IPS DF 6.9 (cell line): ENCODE results near the gene TMEM237.

ENCODE experiments used
- DNase-seq: peaks from one replicate; pipeline ENCODE4 v3.0.0-alpha.2; 2013; ENCODE audit warnings: low read depth, low spot score
- H3K27ac ChIP-seq: one replicate; pipeline ENCODE4 v1.5.1; 2013; ENCODE audit warnings: low read length, control low read depth
- H3K27me3 ChIP-seq: 2 replicates; pipeline ENCODE4 v1.6.1; 2013; ENCODE audit warnings: mild to moderate bottlenecking, low read length; ENCODE audit not compliant: control insufficient read depth, insufficient read depth
- H3K36me3 ChIP-seq: 2 replicates; pipeline ENCODE4 v1.6.1; 2013; ENCODE audit warnings: low read length; ENCODE audit not compliant: control insufficient read depth, insufficient read depth
- H3K4me1 ChIP-seq: 2 replicates; pipeline ENCODE4 v1.6.1; 2013; ENCODE audit warnings: low read length; ENCODE audit not compliant: control insufficient read depth, insufficient read depth
- H3K4me3 ChIP-seq: 2 replicates; pipeline ENCODE4 v1.5.1; 2013; ENCODE audit warnings: mild to moderate bottlenecking, low read length
- H3K9me3 ChIP-seq: 2 replicates; pipeline ENCODE4 v1.6.1; 2013; ENCODE audit warnings: low read length, inconsistent platforms; ENCODE audit not compliant: control insufficient read depth, insufficient read depth
- WGBS: extraction: QIAGEN DNeasy Blood & Tissue Kit; methylation state at CpG from one replicate; pipeline ENCODE4 v1.1.7; 2013; ENCODE audit warnings: mixed read lengths, missing lambda C conversion rate; ENCODE audit not compliant: insufficient read length, insufficient coverage; 5-methylcytosine and 5-hydroxymethylcytosine counted together

Gene TMEM237

DNA sequence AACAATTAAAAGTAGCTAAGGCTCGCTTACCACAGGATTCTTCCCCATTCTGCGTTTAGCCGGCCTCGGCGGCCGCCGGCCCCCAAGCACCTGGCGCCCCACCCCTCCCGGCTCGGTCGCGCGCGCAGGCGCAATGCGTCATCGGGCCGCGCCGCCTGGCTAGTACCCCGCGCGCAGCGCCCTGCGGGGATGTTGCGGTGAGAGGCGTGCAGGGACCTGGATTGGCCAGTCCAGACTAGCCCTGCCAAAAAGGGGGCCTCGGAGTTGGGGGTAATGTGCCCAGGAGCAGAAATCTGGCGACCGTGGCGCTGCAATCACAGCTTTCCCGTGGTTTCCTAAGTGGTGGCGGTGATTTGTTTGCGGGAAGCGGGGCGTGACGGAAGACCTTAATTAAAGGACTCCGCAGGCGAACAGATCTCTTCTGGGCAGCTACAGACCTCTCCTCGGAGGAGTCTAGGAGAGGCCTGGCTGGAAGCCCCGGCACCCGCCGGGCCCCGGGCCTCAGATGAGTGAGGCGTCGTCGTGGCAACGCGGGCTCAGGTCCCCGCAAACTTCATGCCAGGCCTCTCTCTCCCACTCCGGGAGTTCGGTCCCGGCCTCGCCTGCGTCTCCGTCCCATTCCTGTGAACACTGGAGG is 606 bp downstream of the TMEM237 start:
- Histone ChIP-seq H3K27ac (no peak overlapping the region), H3K36me3 (peaks cover 3% of the 10 kb centered on the region; the same call in 1 of the 2 replicates), H3K27me3 (no peaks in the 10 kb centered on the region), H3K4me3 (peak overlapping the region; percentile 89), H3K9me3 (no peaks in the 10 kb centered on the region), H3K4me1 (no peaks in the 10 kb centered on the region)
- WGBS: no CpG with 5 or more reads among the region's 56 CpGs
- peak; percentile 48 for DNase-seq

DNA sequence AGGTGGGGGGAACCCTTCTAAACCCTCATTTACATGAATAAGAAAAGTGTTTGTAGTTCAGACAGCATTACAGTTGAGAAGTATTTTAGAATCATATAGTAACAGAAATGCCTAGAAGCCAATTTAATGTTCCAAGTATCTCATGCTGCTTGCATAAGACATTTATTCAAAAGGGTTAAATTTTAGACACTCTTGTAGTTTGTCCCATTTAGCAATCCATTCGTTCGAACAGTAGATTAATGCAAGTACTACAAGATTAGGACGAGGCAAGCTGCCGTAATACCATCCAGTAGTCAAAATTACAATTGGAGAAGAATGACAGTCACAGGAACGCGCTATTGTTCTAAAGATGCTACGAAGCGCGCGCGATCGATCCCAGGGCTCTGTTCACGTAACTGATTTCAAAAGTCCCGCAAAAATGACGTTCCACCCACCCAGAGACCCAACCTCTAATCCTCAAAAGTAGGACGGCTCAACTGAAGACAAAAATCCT is 1.2 kb downstream of the TMEM237 start:
- no peaks in the 10 kb centered on the region for H3K9me3 ChIP-seq
- peak overlapping the region; percentile 89; the same call in 1 of the 2 replicates for H3K4me3 ChIP-seq
- no peak overlapping the region for H3K27ac ChIP-seq
- no peaks in the 10 kb centered on the region for H3K27me3 ChIP-seq
- no CpG with 5 or more reads among the region's 16 CpGs for WGBS
- H3K36me3 ChIP-seq: peaks cover 3% of the 10 kb centered on the region; the same call in 1 of the 2 replicates
- no peak for DNase-seq
- no peaks in the 10 kb centered on the region for H3K4me1 ChIP-seq

DNA sequence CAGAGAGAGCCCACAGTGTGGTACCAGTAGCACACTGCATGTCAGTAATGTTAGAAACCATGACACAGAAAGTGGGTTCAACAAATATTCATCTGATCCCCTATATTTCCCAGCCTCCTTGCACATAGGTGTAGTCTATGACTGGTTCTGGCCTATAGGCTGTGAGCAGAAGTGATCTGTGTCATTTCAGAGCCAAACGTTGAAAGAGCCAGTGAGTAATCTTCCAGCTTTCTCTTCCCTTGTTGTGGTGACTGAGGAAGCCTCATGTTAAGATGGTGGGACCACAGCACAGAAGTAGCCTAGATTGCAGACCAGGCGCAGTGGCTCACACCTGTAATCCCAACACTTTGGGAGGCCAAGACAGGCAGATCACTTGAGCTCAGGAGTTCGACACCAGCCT is 4.1 kb downstream of the TMEM237 start:
- H3K4me3 ChIP-seq: no peak overlapping the region
- peaks cover 8% of the 10 kb centered on the region; the same call in 1 of the 2 replicates for H3K36me3 ChIP-seq
- H3K27ac ChIP-seq: no peak overlapping the region
- WGBS: no CpG with 5 or more reads among the region's 3 CpGs
- H3K4me1 ChIP-seq: no peaks in the 10 kb centered on the region
- H3K9me3 ChIP-seq: no peaks in the 10 kb centered on the region
- no peak for DNase-seq
- no peaks in the 10 kb centered on the region for H3K27me3 ChIP-seq

DNA sequence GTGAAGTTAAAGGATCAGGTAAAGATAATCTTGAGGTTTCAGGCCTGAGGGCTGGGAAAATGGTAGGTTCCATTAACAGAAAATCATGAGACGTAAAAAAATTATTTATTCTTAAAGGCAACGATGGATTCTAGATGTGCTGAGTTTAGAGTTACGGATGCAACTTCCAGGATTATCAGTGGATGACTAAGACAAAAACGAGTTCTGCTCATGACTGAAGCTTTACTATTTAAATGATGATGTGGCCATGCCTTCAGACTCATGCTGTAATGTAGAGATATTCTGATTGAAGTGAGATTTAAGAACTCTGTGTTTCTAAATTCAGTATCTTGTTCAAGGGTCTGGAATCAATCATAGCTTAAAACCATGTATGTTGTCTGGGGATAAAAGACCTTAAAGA is 5.0 kb downstream of the TMEM237 start:
- no peak overlapping the region for H3K27ac ChIP-seq
- DNase-seq: no peak
- H3K36me3 ChIP-seq: peaks cover 12% of the 10 kb centered on the region; the same call in 1 of the 2 replicates
- H3K4me1 ChIP-seq: no peaks in the 10 kb centered on the region
- no peaks in the 10 kb centered on the region for H3K9me3 ChIP-seq
- no peaks in the 10 kb centered on the region for H3K27me3 ChIP-seq
- H3K4me3 ChIP-seq: no peak overlapping the region
- no CpG with 5 or more reads among the region's 4 CpGs for WGBS

DNA sequence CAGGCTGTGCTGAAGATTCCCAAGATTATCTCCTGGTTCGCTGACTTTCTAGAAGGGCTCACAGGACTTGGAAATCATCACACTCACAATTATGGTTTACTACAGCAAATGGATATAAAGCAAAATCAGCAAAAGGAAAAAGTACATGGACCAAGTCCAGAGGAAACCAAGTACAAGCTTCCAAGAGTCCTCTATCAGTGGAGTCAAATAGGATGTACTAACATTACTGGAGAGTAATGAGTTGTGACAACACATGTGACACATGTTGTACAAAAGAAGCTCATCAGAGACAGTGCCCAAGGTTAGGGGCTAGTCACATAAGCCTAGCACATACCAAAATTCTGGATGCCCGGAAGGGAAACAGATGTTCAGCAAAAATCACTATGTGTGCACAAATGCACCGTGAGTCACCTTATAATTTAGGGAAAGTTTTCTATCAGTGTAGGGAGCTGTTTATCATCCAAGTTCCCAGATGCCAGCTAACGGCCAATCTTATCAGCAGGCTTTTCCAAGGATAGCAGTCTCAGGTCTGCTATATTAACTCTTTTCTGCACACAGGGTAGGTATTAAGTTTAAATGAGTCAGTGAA is 9.5 kb downstream of the TMEM237 start:
- no CpG with 5 or more reads among the region's 4 CpGs for WGBS
- H3K9me3 ChIP-seq: no peaks in the 10 kb centered on the region
- no peak for DNase-seq
- H3K27ac ChIP-seq: no peak overlapping the region
- peaks cover 15% of the 10 kb centered on the region; the same call in 1 of the 2 replicates for H3K36me3 ChIP-seq
- no peaks in the 10 kb centered on the region for H3K4me1 ChIP-seq
- H3K27me3 ChIP-seq: no peaks in the 10 kb centered on the region
- H3K4me3 ChIP-seq: no peak overlapping the region

DNA sequence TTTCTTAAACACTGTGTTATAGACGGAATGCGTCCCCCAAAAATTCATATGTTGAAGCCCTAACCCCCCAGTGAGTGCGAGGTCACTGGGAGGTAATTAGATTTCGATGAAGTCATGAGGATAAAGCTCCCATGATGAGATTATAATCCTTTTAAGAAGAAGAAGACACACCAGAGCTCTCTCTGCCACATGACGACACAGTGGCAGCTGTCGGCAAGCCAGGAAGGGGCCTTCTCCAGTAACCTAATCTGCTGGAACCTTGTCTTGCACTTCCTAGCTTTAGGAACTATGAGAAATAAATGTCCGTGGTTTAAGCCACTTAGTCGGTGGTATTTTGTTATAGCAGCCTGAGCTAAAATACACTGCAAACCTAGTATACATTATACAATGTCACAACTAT is 12.3 kb downstream of the TMEM237 start:
- H3K36me3 ChIP-seq: peaks cover 20% of the 10 kb centered on the region; the same call in 1 of the 2 replicates

DNA sequence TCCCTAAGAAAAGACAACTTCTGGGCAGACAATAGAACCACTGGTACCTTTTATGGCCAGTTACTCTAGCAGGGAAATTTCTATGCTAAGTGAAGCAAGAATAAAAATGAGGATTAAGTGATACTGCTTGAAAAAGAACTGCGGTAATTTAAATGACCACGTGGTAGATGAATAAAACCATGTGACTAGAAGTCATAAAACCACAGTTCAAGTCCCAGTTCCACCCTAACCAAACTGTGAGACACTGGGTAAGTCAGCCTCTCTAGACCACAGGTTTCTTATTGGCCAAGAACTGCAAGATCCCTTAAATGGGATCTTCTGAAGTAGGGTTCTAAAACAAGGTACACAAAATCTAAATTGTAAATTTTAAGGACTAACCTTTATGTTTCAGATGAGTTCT is 12.7 kb downstream of the TMEM237 start:
- Histone ChIP-seq H3K4me1 (no peaks in the 10 kb centered on the region), H3K27me3 (no peaks in the 10 kb centered on the region), H3K36me3 (peaks cover 20% of the 10 kb centered on the region; the same call in 1 of the 2 replicates), H3K27ac (no peak overlapping the region), H3K9me3 (no peaks in the 10 kb centered on the region), H3K4me3 (no peak overlapping the region)
- no CpG with 5 or more reads among the region's 2 CpGs for WGBS
- DNase-seq: no peak

More for the DNA sequence above, 12.3 kb downstream of the TMEM237 start:
- Histone ChIP-seq H3K9me3 (no peaks in the 10 kb centered on the region), H3K27ac (no peak overlapping the region), H3K4me3 (no peak overlapping the region), H3K27me3 (no peaks in the 10 kb centered on the region), H3K4me1 (no peaks in the 10 kb centered on the region)
- no CpG with 5 or more reads among the region's 8 CpGs for WGBS
- no peak for DNase-seq

DNA sequence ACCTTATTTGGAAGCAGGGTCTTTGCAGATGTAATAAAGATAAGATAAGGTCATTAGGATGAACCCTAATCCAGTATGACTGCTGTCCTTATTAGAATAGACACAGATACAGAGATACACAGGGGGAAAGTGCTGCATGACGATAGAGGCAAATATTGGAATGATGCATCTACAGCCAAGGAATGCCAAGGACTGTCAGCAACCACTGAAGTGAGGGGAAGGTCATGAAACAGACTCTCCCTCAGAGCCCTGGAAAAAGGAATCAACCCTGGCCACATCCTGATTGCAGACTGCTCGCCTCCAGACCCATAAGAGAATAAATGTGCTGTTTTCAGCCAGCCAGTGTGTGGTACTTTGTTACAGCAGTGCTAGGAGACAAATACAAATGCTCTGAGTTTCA is 14.8 kb downstream of the TMEM237 start:
- Histone ChIP-seq H3K4me3 (no peak overlapping the region), H3K27me3 (no peaks in the 10 kb centered on the region), H3K4me1 (no peaks in the 10 kb centered on the region), H3K36me3 (peaks cover 11% of the 10 kb centered on the region; the same call in 1 of the 2 replicates), H3K27ac (no peak overlapping the region), H3K9me3 (no peaks in the 10 kb centered on the region)
- no peak for DNase-seq
- WGBS: no CpG with 5 or more reads among the region's 2 CpGs

DNA sequence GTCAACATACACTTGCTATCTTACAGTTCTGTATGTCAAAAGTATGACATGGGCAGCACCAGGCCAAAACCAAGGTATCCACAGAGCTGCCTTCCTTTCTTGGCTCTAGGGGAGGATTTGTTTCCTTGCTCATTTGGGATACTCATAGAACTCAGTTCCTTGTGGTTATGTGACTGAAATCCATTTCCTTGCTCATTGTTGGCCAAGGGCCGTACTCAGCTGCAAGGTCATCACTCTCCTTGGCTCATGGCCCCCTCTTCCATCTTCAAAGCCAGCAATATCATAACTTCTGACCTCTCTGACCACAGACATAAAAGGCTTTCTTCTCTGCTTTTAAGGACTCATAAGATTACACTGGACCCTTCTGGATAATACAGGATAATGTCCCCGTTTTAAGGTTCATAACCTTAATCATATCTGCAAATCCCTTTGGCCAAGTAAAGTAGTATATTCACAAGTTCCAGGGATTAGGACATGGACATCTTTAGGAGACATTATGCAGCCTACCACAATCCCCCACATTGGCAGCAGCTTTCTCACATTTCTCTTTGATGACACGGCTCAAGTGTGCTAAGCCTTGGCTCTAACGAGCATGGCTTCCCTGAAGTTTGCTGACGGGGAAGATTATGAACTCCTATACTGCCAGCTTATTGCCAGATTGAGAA is 20.9 kb downstream of the TMEM237 start:
- no peaks in the 10 kb centered on the region for H3K4me1 ChIP-seq
- no peak overlapping the region for H3K27ac ChIP-seq
- no peak for DNase-seq
- H3K27me3 ChIP-seq: no peaks in the 10 kb centered on the region
- no peaks in the 10 kb centered on the region for H3K9me3 ChIP-seq
- no CpG with 5 or more reads among the region's 5 CpGs for WGBS
- H3K36me3 ChIP-seq: peaks cover 2% of the 10 kb centered on the region; the same call in 1 of the 2 replicates
- H3K4me3 ChIP-seq: no peak overlapping the region

DNA sequence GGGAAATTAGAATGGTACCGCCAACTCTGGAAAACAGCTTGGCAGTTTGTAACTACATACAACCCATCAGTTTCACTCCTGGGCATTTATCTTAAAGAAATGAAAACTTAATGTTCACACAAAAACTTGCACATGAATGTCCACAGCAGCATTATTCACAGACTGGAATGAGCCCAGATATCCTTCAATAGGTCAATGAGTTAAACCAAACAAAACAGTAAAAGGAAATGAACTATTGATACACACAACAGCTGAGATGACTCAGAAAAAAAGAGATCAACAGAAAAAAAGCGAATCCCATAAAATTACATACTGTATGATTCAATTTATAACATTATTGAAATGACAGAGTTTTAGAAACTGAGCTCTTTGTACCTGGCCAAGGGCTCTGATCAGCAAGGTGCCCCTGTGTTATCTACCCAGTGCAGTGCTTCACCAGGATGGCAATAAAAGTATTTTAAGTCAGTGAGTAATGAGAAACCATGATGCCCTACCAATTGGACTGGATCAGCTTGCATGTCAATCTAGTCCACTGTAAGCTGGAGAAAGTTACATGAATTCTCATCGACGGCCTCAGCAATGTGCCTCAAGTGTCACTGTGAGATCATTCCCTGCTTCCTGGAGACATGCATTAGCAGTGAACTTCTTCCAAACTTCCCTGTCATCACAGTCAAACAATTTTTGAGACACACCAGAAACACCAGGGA is 21.9 kb downstream of the TMEM237 start:
- no peak overlapping the region for H3K4me3 ChIP-seq
- H3K27me3 ChIP-seq: no peaks in the 10 kb centered on the region
- H3K27ac ChIP-seq: no peak overlapping the region
- H3K36me3 ChIP-seq: peaks cover 2% of the 10 kb centered on the region; the same call in 1 of the 2 replicates
- H3K9me3 ChIP-seq: no peaks in the 10 kb centered on the region
- no peaks in the 10 kb centered on the region for H3K4me1 ChIP-seq
- DNase-seq: no peak
- WGBS: no CpG with 5 or more reads among the region's 4 CpGs
